ENCODE results near the gene SPACA9.

The SPACA9 gene

DNA sequence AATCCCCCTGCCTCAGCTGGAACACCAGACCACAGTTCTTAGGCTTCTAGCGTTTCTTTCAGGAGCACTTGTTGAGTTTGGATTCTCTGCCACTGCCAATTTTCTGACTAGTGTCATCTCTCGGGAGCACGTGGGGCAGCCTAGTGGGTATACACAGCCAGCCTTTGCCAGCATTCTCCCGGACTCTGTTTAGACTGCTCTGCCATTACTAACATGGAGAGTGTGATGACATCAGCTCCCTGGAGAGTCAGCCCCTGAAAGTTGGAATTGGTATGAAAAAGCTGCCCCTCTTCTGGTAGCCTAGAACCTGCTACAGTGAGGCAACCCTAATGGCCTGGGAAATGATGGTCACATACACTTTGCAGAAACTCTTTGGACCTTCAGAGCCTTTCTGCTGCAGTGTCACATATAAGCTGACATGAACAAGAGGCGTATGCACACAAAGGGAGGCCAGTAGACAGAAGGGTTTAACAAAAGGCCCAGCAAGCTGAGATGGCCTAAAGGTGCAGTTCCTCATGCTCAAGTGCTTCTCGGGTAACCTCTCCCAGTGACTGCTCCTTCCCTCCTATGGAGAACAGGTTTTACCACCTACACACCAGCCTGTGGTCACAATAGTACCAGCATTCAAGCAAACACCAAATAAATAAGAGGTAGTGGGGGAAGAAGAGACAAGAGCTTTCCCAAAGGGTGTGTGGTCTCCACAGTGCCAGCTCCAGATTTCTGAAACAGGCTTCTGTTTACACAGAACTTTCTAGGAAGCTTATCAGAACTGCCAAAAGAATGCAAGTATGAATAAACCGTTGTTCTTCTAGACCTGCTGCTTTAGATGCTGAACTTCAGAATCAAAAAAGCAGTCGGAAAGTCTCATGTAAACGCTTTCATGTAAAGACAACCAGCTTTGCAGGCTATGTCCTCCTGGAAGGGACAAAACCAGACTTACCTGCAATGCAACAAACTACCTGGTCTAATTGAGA lies 16.5 kb downstream of the SPACA9 start:
- no peak for DNase-seq (ENCODE audit: low spot score)

DNA sequence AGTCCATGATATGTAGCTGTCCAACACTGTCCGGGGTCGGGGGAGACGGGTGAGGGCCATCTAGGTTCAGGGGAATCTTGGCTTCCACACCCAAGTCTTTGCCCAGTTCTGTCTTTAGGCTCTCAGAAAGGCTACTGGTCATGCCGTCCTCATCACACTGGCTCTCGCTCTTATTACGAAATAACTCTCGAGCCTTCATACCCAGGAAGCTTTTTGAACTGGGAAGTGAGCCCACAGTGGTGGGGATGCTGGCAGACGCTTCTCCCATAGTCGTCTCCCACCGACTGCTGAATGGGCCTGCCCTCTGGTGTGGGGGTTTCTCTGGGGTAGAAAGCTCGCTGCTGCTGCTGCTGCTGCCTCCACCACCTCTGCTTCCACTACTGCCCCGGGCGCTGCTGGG lies 17.6 kb downstream of the SPACA9 start:
- no peak for DNase-seq (ENCODE audit: low spot score)

DNA sequence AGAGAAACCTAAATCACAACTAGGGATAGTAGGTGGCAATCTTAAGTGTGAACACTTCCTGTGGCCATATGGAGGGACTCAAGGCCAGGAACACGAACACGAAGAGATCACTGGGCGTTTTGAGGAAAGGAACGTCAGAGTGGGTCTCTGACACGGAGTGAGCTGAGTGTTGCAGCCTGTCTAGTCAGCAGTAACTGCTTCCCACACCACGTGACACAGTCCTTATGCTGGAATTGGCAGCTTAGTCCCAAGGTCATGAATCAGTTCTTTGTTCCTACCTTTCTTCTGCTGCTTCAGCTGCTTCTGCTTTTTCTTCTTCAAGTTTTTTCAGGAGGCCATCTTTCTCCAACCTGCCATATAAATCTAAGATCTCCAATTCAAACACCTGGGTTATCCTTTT lies 18.2 kb downstream of the SPACA9 start:
- DNase-seq (ENCODE audit: low spot score): no peak

DNA sequence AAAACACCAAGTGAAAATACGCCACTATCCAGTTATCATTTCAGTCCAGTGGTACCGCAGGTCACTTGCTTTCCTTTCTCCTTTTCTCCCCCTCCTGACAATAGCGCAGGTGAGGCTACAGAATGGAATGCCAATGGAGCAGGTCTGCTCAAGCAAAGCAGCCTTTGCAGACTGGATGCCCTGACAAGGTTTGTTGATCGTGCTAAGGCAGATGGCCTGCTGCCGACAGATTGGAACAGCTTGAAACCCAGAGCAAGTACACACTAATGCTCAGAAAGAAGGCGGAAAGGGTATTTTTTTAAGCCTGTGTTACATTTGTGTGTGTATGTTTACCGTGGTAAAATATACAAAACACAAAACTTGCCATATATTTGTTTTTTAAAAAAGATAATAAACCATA lies 19.4 kb downstream of the SPACA9 start:
- no peak for DNase-seq (ENCODE audit: low spot score)

DNA sequence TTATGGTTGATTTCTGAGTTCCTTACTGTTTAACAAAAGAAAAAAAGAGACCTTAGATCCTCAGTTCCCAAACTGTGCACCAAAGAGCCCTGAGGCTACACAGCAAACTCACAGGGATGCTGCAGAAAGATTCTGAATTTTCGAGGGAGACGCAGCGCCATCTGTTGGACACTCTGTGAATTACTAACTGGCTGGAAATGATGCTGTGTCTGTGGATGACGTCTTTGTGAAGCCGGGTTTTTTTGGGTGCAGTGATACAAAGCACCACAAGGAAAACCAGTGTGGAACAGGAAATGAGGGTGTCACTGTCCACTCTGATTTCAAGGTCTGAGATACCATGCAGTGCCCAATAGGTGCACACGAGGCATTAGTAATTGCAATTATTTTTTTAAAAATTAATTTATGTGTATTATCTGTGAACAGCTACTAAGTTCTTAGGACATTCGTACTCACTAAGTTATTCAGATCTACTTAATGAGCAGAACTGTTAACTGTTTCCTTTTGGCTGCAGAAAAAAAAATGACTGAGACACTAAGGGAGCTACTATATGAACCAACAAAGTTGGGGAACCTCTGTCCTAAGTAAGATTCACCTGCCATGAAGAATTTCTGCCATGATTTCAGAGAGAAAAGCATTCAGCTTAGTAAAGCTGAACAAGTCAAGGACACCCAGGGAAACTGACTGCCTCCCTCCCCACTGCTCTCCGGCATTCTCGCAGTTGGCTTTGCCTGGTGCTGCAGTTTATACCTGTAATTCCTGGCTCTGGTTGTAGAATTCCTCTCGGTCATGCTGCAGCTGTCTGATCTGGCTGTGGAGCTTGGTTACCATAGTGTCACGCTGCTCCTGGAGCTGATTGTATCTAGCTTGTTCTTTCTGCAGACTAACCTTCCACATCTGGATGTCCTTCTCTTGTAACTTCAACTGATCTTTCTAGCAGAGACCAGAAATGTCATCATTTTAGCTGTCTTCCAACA lies 23.4 kb downstream of the SPACA9 start:
- DNase-seq (ENCODE audit: low spot score): peak; percentile 81

DNA sequence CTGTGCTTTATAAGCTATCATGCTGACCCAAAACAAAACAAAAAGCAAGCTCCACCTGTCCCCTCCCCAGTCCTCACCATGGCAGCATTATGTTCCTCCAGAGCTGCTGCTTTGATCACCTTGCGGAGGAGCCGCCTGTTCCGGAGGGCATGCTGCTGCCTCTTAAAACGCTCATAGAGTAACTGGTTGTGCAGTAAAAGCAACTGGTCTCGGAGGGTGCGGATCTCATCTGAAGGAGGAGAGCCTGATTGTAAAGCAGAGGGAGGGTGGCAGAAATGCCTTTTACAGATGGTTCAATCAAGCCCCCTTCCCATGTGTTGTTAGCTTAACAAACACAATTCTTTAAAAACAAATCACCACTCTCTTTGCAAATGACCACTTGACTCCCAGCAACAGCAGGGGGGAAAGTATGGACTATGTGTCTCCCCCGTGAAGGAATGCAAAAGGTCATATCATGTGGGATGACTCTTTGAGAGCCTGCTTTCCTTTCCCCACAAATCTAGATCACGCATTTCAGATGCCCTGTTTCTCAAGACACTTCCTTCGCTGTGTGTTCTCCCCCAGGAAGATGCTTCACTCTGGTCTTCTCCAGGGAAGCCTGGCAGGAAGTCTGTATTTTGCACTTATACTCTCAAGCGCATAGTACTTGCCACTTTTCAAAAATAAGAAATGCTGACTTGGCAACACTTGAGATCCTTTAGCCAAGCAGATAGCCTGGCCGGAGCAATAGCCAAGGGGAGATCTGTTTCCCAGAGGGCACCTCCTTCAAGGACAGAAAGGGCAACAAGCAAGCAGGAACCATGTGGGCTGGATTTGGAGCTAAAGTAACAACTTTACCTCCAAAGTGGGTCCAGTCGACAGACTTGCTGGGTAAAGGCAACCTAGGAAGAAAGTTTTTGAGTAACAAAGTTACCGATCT lies 25.1 kb downstream of the SPACA9 start:
- DNase-seq (ENCODE audit: low spot score): no peak

DNA sequence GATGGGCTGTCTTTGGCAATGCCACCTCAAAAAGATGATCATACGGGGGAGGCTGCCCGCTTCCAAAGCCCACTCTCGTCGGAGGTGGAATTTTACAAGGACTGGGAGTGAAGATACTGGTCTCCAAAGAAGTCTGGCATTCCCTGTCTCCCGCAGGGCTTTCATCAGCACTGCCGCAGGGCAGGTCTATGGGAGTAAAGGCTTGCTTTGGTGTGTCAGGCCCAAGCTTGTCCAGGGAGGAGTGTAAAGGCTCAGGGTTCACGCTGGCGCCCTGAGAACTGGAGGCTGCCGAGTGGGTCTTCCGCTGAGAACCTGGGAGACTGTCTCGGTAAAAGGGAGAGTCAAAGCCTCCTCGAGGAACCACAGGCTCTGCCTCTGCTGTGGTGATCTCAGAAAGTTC lies 27.0 kb downstream of the SPACA9 start:
- DNase-seq (ENCODE audit: low spot score): no peak

DNA sequence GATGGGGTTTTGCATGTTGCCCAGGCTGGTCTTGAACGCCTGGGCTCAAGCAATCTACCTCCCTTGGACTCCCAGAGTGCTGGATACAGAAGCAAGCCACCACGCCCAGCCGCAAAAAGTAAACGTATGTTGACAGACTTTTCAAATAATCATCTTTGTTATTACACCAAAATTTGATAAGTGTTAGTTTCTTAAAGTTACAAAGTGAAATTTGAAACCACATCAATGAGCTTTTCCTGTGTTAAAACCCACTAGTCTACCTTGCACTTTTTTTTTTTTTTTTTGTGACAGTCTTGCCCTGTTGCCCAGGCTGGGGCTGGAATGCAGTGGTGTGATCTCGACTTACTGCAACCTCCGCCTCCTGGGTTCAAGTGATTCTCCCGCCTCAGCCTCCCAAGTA lies 29.9 kb downstream of the SPACA9 start:
- peak; percentile 40 for DNase-seq (ENCODE audit: low spot score)

DNA sequence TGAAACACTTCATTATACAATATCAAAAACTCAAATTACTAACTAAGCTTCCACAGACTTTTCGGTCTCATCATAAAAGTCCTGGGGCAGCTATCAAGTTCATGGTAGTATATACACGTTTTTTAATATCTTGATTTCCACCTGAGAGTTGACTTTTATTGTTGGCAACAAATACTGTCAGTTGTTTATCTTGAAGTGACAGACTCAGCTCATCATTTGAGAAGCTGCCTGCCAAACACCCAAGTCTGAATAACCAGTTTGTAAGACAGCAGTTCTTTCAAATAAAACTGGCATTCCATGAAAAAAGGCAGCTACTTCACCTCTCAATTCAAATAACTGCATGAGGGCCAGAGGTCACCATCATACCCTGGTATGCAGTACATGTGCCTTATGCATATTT lies 30.6 kb downstream of the SPACA9 start:
- DNase-seq (ENCODE audit: low spot score): no peak

DNA sequence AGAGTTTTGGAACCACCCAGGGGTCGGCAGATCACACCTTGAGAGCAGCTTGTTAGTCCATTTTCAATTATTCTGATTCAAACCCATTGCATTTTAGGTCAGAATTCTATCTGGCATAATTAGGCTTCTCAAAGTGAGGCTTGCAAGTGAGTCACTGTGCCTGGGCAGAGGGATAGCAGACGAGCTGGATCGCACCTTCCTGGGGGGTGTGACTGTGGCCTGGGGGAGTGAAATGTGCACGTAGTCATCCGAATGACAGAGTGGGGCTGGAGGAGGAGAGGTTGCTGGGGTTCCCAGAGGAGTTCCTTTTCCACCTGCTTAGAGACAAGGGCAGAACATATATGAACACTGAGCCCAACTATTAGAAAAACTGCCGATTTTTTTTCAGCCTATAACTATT lies 31.7 kb downstream of the SPACA9 start:
- DNase-seq (ENCODE audit: low spot score): no peak

DNA sequence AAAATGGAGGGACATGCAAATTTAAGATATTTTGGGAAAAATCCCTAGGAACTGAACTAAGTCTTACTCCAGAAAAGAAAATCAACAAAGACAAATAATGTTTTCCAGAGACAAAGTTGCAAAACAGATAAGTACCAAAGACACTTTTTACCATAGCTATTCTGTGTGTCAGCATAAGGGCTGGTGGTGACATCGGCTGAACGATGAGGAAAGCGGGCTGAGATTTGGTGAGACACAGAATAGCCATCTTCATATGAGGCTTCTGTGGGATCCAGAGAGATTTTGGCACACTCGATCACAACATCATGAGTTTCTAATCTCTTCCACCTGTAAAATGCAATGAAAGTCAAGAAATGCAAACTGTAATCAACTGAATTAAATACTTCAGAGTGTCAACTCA lies 33.4 kb downstream of the SPACA9 start:
- DNase-seq (ENCODE audit: low spot score): no peak

DNA sequence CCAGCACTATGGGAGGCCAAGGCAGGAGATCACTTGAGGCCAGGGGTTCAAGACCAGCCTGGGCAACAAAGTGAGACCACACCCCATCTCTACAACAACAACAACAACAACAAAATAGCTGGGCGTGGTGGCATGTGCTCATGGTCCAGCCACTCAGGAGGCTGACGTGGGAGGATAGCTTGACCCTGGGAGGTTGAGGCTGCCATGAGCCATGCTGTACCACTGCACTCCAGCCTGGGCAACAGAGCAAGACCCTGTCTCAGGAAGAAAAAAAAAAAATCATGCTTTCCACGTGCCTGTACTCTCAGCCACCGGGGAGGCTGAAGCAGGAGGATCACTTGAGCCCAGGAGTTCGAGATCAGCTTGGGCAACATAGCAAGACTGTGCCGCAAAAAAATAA lies 36.2 kb downstream of the SPACA9 start:
- no peak for DNase-seq (ENCODE audit: low spot score)

DNA sequence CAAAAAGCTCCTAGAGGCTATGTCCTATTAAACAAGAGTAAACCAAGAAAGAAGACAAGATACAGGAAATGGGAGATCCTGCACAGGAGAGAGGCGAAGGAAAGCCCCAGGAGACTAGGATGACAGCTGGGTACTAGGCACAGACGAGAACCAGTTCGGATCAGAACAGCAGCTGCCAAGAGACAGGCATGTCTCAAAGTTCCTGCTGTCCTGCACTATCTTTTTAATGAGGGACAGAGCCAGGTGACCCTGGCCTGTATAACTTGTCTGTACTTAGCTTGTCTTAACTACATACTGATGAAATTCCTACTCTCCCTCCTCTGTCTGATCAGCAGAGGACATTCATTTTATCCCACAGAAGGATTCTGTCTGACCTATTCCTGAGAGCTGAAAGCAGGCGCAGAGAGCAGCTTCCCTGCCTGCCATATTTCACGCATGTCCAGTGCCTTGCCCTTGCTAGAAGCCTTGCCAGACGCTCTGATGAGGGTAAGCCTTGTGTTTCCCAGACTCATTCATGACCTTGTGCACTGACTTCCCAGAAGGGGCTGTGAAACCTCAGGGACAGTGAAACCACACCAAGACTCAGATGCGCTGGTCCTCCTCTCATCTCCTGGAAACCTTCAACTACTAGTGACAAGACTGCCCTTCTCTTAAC lies 41.0 kb downstream of the SPACA9 start:
- no peak for DNase-seq (ENCODE audit: low spot score)

DNA sequence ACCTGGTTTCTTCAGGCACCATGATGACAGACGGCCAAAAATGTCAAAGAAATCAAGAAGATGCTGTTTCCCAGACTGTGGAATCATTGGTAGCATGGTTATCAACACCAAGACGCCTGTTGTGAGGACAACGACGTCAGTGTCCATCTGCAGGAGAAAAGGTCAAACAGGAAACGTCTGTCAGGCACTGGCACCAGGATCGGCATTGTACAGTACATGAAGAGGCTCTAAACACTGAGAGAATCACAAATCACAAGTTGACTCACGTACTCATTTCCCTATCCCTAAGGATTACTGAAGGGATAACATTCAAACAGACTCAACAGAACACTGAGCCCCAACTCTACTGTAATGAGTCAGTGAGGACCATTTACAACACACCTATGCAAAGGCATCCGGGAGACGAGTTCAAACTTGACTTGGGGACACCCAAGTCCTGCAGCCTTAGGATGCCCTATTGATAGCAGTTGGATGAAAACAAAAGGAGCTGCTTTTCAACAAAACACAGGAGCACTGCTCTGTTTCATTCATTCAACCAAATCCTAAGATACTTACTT lies 44.7 kb downstream of the SPACA9 start:
- DNase-seq (ENCODE audit: low spot score): no peak

DNA sequence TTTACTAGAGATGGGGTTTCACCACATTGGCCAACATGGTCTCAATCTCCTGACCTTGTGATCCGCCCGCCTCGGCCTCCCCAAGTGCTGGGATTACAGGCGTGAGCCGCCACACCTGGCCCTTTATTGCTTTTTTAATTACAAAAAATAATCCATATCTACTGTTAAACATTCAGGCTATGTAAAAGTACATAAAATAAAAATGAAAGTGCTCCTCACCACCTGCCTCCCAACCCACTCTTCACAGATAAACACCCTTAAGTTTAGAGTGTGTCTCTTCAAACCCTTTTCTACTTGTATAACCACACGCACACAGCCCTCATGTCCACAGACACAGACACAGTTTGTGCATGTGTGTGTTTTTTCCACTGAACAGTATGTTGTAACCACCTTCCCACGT lies 49.0 kb downstream of the SPACA9 start:
- DNase-seq (ENCODE audit: low spot score): no peak

DNA sequence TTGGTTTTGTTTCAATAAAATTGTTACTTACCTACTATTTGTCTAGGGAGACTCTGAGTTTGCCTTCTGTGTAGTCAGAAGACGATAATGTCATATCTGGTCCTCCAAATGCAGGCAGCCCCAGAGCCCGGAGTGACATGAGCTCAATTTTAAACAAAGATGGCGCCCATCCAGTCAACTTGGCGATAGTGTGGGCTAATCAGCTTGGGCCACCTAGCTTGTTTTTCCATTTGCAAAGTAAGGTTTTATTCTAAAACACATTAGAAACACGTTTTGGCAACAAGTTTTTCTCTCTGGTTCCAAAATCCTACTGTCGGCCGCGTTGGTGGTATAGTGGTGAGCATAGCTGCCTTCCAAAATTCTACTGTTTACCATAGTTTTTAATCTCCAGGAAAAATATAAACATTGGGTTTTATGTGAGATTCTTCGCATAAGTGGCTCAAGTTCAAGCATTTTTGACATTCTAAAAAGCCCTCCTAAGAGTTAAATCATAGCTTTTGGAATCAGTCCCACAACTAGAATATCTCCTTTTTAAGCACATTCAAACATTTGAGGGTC lies 52.6 kb downstream of the SPACA9 start:
- no peak for DNase-seq (ENCODE audit: low spot score)

DNA sequence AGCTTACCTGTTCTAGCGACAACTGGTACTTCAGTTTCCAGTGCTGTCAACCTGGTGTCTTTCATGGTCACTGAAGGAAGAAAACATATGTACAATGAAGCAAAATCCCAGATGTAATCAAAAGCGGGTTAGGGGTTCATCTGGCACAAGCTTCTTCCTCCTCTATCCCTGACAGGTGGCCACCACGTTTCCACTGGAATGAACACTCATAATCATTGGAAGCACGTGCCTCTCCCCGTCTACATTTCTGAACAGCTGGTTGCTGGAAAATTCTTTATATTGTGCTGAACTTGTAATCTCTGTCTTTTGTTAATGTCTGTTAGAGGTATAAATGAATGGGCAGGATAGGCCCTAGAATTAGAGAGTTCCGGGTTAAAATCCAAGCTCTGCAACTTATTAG lies 56.3 kb downstream of the SPACA9 start:
- DNase-seq (ENCODE audit: low spot score): no peak

DNA sequence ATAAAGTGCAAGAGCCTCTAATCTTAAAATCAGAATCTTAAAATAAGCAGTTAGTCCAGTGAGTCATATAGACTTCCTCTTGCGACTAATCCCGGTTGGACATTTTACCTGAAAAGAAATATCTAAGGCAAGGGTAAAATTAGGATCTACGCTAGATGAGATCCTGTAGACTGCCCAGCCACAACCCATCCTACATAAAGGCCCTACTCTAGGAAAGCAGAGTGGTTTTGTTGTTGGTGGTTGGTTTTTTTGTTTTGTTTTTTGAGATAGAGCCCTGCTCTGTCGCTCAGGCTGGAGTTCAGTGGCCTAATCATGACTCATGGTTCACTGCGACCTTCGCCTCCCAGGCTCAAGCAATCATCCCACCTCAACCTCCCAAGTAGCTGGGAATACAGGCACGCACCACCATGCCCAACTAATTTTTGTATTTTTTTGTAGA lies 58.8 kb downstream of the SPACA9 start:
- DNase-seq (ENCODE audit: low spot score): no peak

DNA sequence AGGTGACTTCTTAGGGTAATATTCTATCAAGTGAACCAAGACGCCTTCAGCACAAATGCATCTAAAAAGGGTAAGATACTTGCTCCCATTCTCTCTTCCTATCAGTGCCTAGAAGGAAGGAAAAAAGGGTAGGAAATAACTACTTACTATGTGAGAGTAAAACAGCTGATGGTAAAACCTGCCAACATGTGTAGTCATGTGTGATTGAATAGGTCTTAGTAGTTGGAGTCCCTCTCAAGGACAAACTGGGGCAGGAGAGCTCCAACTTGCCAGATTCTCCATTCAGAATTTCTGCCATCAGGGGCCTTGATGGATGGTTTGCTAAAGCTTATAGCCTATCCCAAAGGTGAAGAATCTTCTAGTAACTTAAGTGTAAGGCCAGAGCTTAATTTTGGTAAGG lies 60.5 kb downstream of the SPACA9 start:
- no peak for DNase-seq (ENCODE audit: low spot score)
